ENCODE results near the gene TRIM14.

TRIM14 gene

GRCh38 chr9:98108531-98109031, 10.4 kb downstream of the TRIM14 start:
- TF ChIP-seq TAF1 (IDR thresholded peaks at IDR 0.05; ENCODE audit: borderline replicate concordance, insufficient read depth, low read length) = no peak
- TF ChIP-seq FOXP2 (optimal IDR thresholded peaks at IDR 0.05; ENCODE audit: borderline replicate concordance, extremely low read depth, extremely low read length, insufficient read depth) = no peak
- no peak for TF ChIP-seq SIN3A (IDR thresholded peaks at IDR 0.05; ENCODE audit: borderline replicate concordance, insufficient read depth, low read length)
- no peak for TF ChIP-seq POLR2AphosphoS5 (IDR thresholded peaks at IDR 0.05; ENCODE audit: low read depth, low read length)
- TF ChIP-seq REST (IDR thresholded peaks at IDR 0.05; ENCODE audit: insufficient read depth in 1 of 2, low read depth in 2 of 2, low read length in 2 of 2) = no peak

GRCh38 chr9:98107926-98108325, 11.1 kb downstream of the TRIM14 start:
- TF ChIP-seq SIN3A (IDR thresholded peaks at IDR 0.05; ENCODE audit: borderline replicate concordance, insufficient read depth, low read length) = no peak
- TF ChIP-seq FOXP2 (optimal IDR thresholded peaks at IDR 0.05; ENCODE audit: borderline replicate concordance, extremely low read depth, extremely low read length, insufficient read depth) = no peak
- no peak for TF ChIP-seq POLR2AphosphoS5 (IDR thresholded peaks at IDR 0.05; ENCODE audit: low read depth, low read length)
- TF ChIP-seq TAF1 (IDR thresholded peaks at IDR 0.05; ENCODE audit: borderline replicate concordance, insufficient read depth, low read length) = no peak
- no peak for TF ChIP-seq REST (IDR thresholded peaks at IDR 0.05; ENCODE audit: insufficient read depth in 1 of 2, low read depth in 2 of 2, low read length in 2 of 2)

DNA sequence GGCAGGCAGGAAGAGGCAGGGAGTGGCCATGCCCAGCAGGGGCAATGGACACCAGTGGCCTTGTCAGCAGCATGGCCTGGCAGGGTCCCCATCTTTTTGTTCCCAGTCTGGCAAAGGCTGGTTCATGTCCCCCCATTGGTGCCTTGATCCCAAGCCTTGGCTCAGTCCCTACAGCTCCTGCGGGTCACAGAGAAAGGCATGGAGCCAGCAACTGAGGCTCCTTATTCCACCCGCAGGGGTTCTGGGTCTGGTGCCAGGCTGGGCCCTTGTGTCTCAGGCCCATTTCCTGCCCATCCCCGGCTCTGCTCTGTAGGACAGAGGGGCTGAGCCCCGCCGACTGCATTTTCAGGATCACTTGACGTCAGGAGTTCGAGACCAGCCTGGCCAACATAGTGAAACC, 14.0 kb downstream of the TRIM14 start:
- TF ChIP-seq POLR2AphosphoS5 (IDR thresholded peaks at IDR 0.05; ENCODE audit: low read depth, low read length) (no peak), FOXP2 (optimal IDR thresholded peaks at IDR 0.05; ENCODE audit: borderline replicate concordance, extremely low read depth, extremely low read length, insufficient read depth) (no peak), TAF1 (IDR thresholded peaks at IDR 0.05; ENCODE audit: borderline replicate concordance, insufficient read depth, low read length) (no peak), REST (IDR thresholded peaks at IDR 0.05; ENCODE audit: insufficient read depth in 1 of 2, low read depth in 2 of 2, low read length in 2 of 2) (no peak), SIN3A (IDR thresholded peaks at IDR 0.05; ENCODE audit: borderline replicate concordance, insufficient read depth, low read length) (no peak)

GRCh38 chr9:98104445-98104881, 14.6 kb downstream of the TRIM14 start:
- TF ChIP-seq SIN3A (IDR thresholded peaks at IDR 0.05; ENCODE audit: borderline replicate concordance, insufficient read depth, low read length) (no peak), POLR2AphosphoS5 (IDR thresholded peaks at IDR 0.05; ENCODE audit: low read depth, low read length) (no peak), FOXP2 (optimal IDR thresholded peaks at IDR 0.05; ENCODE audit: borderline replicate concordance, extremely low read depth, extremely low read length, insufficient read depth) (no peak), REST (IDR thresholded peaks at IDR 0.05; ENCODE audit: insufficient read depth in 1 of 2, low read depth in 2 of 2, low read length in 2 of 2) (no peak), TAF1 (IDR thresholded peaks at IDR 0.05; ENCODE audit: borderline replicate concordance, insufficient read depth, low read length) (no peak)

DNA sequence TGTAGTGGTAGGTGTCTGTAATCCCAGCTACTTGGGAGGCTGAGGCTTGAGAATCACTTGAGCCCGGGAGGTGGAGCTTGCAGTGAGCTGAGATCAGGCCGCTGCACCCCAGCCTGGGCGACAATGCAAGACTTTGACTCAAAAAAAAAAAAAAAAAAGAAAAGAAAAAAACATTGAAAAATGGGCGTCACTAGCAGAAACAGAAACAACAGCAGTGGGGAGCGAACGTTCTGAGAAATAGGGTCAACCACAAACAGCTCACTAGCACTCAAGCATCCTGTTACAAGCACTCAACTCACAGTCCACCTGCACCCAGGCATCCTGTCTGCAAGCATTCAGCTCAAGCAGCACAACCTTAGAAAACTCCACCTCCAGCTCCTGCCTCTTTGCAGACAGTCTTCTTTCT, 17.2 kb downstream of the TRIM14 start:
- TF ChIP-seq POLR2AphosphoS5 (IDR thresholded peaks at IDR 0.05; ENCODE audit: low read depth, low read length) = no peak
- no peak for TF ChIP-seq REST (IDR thresholded peaks at IDR 0.05; ENCODE audit: insufficient read depth in 1 of 2, low read depth in 2 of 2, low read length in 2 of 2)
- TF ChIP-seq SIN3A (IDR thresholded peaks at IDR 0.05; ENCODE audit: borderline replicate concordance, insufficient read depth, low read length) = no peak
- no peak for TF ChIP-seq TAF1 (IDR thresholded peaks at IDR 0.05; ENCODE audit: borderline replicate concordance, insufficient read depth, low read length)
- TF ChIP-seq FOXP2 (optimal IDR thresholded peaks at IDR 0.05; ENCODE audit: borderline replicate concordance, extremely low read depth, extremely low read length, insufficient read depth) = no peak
